ENCODE results near the gene ARMC12. TPM values are rescaled to one million over a fixed set of nuclear protein-coding genes. Genes with fewer than 3 reads are reported as not detected.

The ARMC12 gene
- total and polyA plus RNA-seq, 2 of the 13 experiments (the other 11 are each of a cell fraction or from before 2014, with no cell fraction given) = 1.3 TPM; not detected in 1

DNA sequence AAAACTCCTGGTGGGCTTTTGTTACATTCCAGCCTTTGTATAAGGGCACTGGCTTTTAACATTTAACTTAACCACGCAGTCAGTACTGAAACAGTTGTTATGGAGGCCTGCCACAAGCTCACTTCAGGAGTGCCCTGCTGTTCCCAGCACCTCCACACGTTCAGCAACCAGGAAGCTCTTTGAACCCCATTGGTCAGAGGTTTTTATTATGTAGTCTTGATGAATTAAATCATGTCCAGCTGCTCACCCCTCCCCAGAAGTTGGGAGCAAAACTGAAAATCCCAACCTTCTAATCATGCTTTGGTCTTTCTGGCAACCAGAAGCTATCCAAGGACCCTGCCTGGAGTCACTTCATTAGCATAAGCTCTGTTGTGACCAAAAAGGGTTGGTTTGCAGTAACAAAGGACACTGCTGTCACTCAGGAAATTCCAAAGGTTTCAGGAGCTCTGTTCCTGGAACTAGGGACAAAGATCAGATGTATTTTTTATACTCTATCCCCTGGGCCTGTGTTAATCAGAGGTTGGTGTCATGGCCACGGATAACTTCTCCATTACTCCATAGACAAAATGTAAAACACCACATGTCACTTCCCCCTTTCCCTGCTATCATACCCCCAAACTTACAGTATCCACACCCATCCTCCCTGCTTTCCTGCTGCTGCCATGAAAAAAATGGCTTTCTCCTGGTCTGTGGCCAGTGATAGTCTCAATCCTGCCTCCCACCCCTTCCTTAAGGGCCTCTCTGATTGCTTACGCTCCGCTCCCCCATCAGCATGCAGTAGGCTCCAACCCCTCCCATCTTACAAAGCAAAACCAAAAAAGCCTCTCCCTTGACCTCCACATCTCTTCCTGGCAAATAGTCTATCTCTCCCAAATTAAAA, 3.1 kb downstream of the ARMC12 start (continued):
- TF ChIP-seq, protein P1, sequence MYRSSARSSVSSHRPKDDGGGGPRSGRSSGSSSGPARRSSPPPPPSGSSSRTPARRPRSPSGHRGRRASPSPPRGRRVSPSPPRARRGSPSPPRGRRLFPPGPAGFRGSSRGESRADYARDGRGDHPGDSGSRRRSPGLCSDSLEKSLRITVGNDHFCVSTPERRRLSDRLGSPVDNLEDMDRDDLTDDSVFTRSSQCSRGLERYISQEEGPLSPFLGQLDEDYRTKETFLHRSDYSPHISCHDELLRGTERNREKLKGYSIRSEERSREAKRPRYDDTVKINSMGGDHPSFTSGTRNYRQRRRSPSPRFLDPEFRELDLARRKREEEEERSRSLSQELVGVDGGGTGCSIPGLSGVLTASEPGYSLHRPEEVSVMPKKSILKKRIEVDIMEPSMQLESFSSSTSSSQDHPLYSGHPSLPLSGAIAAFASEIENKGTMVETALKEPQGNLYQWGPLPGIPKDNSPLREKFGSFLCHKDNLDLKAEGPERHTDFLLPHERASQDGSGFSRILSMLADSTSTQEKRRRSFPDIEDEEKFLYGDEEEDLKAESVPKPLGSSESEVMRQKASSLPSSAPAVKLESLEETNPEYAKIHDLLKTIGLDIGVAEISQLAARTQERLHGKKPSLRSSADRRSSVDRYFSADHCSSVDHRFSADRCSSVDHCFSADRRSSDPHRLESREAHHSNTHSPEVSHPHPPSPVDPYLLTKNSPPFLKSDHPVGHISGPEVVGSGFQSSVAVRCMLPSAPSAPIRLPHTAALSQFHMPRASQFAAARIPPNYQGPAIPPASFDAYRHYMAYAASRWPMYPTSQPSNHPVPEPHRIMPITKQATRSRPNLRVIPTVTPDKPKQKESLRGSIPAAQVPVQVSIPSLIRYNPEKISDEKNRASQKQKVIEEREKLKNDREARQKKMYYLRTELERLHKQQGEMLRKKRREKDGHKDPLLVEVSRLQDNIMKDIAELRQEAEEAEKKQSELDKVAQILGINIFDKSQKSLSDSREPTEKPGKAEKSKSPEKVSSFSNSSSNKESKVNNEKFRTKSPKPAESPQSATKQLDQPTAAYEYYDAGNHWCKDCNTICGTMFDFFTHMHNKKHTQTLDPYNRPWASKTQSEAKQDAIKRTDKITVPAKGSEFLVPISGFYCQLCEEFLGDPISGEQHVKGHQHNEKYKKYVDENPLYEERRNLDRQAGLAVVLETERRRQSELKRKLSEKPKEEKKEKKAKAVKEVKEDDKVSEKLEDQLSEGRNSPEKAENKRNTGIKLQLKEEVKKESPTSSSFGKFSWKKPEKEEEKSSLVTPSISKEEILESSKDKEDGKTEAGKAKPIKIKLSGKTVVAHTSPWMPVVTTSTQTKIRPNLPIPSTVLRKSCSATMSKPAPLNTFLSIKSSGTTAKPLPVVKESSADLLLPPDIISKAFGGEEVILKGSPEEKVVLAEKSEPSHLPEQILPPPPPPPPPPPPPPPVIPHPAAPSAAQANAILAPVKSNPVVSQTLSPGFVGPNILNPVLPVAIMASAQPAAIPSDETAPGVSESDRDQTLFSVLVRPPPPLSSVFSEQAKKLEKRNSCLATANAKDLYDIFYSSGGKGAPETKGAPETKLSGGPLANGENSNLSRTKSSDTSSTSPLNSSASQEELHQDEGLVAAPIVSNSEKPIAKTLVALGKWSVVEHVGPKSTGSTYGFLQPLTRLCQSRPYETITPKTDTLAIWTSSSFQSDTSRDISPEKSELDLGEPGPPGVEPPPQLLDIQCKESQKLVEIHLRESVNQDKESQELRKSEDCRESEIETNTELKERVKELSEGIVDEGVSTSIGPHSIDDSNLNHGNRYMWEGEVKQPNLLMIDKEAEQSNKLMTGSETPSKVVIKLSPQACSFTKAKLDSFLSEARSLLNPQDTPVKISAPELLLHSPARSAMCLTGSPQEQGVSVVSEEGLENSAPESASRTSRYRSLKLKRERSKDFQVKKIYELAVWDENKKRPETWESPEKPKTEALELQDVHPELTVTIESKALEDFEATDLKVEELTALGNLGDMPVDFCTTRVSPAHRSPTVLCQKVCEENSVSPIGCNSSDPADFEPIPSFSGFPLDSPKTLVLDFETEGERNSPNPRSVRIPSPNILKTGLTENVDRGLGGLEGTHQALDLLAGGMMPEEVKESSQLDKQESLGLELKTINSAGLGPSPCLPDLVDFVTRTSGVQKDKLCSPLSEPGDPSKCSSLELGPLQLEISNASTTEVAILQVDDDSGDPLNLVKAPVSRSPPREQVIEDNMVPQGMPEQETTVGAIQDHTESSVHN (CRISPR knock-in tag; IDR thresholded peaks at IDR 0.05) = no peak
- TF ChIP-seq JUND (CRISPR knock-in tag; IDR thresholded peaks at IDR 0.05) = no peak
- TF ChIP-seq, protein P2, sequence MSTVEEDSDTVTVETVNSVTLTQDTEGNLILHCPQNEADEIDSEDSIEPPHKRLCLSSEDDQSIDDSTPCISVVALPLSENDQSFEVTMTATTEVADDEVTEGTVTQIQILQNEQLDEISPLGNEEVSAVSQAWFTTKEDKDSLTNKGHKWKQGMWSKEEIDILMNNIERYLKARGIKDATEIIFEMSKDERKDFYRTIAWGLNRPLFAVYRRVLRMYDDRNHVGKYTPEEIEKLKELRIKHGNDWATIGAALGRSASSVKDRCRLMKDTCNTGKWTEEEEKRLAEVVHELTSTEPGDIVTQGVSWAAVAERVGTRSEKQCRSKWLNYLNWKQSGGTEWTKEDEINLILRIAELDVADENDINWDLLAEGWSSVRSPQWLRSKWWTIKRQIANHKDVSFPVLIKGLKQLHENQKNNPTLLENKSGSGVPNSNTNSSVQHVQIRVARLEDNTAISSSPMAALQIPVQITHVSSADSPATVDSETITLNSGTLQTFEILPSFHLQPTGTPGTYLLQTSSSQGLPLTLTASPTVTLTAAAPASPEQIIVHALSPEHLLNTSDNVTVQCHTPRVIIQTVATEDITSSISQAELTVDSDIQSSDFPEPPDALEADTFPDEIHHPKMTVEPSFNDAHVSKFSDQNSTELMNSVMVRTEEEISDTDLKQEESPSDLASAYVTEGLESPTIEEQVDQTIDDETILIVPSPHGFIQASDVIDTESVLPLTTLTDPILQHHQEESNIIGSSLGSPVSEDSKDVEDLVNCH (CRISPR knock-in tag; IDR thresholded peaks at IDR 0.05) = no peak
- TF ChIP-seq ZNF331 (CRISPR knock-in tag; IDR thresholded peaks at IDR 0.05) = 0 out of 2 replicates have a peak, but pooled peaks have one; percentile 9
- TF ChIP-seq KMT2A (CRISPR knock-in tag; IDR thresholded peaks at IDR 0.05) = no peak
- TF ChIP-seq, protein P3, sequence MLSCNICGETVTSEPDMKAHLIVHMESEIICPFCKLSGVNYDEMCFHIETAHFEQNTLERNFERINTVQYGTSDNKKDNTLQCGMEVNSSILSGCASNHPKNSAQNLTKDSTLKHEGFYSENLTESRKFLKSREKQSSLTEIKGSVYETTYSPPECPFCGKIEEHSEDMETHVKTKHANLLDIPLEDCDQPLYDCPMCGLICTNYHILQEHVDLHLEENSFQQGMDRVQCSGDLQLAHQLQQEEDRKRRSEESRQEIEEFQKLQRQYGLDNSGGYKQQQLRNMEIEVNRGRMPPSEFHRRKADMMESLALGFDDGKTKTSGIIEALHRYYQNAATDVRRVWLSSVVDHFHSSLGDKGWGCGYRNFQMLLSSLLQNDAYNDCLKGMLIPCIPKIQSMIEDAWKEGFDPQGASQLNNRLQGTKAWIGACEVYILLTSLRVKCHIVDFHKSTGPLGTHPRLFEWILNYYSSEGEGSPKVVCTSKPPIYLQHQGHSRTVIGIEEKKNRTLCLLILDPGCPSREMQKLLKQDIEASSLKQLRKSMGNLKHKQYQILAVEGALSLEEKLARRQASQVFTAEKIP (CRISPR knock-in tag; IDR thresholded peaks at IDR 0.05; ENCODE audit: borderline replicate concordance) = no peak
- no peak for TF ChIP-seq ADNP (CRISPR knock-in tag; IDR thresholded peaks at IDR 0.05)
- no peak for TF ChIP-seq MXI1 (IDR thresholded peaks at IDR 0.05; ENCODE audit: borderline replicate concordance, low read depth, low read length)
- TF ChIP-seq HDAC1 (CRISPR knock-in tag; IDR thresholded peaks at IDR 0.05) = no peak
- TF ChIP-seq, protein P4, sequence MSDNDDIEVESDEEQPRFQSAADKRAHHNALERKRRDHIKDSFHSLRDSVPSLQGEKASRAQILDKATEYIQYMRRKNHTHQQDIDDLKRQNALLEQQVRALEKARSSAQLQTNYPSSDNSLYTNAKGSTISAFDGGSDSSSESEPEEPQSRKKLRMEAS (IDR thresholded peaks at IDR 0.05) = no peak
- TF ChIP-seq, protein P5, sequence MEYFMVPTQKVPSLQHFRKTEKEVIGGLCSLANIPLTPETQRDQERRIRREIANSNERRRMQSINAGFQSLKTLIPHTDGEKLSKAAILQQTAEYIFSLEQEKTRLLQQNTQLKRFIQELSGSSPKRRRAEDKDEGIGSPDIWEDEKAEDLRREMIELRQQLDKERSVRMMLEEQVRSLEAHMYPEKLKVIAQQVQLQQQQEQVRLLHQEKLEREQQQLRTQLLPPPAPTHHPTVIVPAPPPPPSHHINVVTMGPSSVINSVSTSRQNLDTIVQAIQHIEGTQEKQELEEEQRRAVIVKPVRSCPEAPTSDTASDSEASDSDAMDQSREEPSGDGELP (IDR thresholded peaks at IDR 0.05; ENCODE audit: borderline replicate concordance, low read depth) = no peak
- no peak for TF ChIP-seq RFX5 (IDR thresholded peaks at IDR 0.05; ENCODE audit: low read depth, low read length)
- TF ChIP-seq ZNF878 (CRISPR knock-in tag; IDR thresholded peaks at IDR 0.05) = no peak
- no peak for TF ChIP-seq KDM5A (IDR thresholded peaks at IDR 0.05; ENCODE audit: borderline replicate concordance, low read length)
- no peak for TF ChIP-seq MLLT10 (CRISPR knock-in tag; IDR thresholded peaks at IDR 0.05)
- 0 out of 2 replicates have a peak, but pooled peaks have one; percentile 53 for TF ChIP-seq IRF2 (CRISPR knock-in tag; IDR thresholded peaks at IDR 0.05)

Measured in HepG2 (cell line).